Measurements from ENCODE around the gene CXorf58.

The CXorf58 gene

DNA sequence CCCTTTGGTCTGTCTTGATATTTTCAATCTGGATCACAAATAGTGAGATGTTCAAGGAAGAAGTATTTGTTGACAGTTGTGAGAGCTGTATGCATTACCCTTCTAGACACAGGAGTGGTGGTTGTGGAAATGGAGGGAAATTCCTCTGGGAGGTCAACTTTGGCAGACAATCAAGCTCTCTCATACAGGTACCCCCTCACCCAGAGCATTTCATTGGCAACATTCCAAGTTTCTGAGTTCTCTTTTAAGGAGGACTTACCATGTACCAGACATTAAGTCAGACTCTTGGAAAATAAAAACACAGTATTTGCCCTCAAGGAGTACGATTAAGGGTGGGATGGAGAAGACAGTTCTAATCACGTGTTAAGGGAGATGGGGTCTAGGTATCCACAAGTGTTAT is 73.9 kb downstream of the CXorf58 start:
- no peak overlapping the region for H3K27ac ChIP-seq (replicated peaks)

DNA sequence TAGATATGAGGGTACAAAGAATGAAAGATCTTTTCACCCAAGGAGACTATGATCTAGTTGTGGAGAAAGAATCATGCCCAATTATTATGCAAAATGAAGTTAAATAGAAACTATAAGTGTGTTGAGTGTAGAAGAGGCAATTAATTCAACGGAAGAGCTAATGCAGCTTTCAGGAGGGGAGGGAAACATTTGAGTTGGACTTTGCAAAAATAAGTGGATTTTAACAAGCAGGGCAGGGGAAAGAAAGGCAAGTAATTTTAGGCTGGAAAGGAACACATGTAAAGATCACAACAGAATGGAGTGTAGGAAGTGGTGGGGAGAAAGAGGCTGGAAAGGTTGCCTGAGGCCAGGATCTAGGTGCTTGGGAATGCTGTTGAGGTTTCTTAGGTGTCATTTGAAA is 75.1 kb downstream of the CXorf58 start:
- Histone ChIP-seq H3K27ac (replicated peaks) (no peak overlapping the region), H3K4me3 (replicated peaks; ENCODE audit: insufficient read depth, low read length) (no peak overlapping the region), H3K27me3 (ENCODE audit: insufficient read depth, poor library complexity, severe bottlenecking) (no peaks in the 10 kb centered on the region)
- no peak for TF ChIP-seq GABPA (IDR thresholded peaks at IDR 0.05; ENCODE audit: low read depth)
- TF ChIP-seq SPI1 (IDR thresholded peaks at IDR 0.05; ENCODE audit: borderline replicate concordance, low read depth) = no peak
- TF ChIP-seq POLR2AphosphoS5 (IDR thresholded peaks at IDR 0.05; ENCODE audit: low read depth) = no peak
- TF ChIP-seq, protein P1, sequence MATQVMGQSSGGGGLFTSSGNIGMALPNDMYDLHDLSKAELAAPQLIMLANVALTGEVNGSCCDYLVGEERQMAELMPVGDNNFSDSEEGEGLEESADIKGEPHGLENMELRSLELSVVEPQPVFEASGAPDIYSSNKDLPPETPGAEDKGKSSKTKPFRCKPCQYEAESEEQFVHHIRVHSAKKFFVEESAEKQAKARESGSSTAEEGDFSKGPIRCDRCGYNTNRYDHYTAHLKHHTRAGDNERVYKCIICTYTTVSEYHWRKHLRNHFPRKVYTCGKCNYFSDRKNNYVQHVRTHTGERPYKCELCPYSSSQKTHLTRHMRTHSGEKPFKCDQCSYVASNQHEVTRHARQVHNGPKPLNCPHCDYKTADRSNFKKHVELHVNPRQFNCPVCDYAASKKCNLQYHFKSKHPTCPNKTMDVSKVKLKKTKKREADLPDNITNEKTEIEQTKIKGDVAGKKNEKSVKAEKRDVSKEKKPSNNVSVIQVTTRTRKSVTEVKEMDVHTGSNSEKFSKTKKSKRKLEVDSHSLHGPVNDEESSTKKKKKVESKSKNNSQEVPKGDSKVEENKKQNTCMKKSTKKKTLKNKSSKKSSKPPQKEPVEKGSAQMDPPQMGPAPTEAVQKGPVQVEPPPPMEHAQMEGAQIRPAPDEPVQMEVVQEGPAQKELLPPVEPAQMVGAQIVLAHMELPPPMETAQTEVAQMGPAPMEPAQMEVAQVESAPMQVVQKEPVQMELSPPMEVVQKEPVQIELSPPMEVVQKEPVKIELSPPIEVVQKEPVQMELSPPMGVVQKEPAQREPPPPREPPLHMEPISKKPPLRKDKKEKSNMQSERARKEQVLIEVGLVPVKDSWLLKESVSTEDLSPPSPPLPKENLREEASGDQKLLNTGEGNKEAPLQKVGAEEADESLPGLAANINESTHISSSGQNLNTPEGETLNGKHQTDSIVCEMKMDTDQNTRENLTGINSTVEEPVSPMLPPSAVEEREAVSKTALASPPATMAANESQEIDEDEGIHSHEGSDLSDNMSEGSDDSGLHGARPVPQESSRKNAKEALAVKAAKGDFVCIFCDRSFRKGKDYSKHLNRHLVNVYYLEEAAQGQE (IDR thresholded peaks at IDR 0.05; ENCODE audit: insufficient replicate concordance, low read depth) = no peak
- TF ChIP-seq, protein P2, sequence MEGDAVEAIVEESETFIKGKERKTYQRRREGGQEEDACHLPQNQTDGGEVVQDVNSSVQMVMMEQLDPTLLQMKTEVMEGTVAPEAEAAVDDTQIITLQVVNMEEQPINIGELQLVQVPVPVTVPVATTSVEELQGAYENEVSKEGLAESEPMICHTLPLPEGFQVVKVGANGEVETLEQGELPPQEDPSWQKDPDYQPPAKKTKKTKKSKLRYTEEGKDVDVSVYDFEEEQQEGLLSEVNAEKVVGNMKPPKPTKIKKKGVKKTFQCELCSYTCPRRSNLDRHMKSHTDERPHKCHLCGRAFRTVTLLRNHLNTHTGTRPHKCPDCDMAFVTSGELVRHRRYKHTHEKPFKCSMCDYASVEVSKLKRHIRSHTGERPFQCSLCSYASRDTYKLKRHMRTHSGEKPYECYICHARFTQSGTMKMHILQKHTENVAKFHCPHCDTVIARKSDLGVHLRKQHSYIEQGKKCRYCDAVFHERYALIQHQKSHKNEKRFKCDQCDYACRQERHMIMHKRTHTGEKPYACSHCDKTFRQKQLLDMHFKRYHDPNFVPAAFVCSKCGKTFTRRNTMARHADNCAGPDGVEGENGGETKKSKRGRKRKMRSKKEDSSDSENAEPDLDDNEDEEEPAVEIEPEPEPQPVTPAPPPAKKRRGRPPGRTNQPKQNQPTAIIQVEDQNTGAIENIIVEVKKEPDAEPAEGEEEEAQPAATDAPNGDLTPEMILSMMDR (IDR thresholded peaks at IDR 0.05; ENCODE audit: insufficient read depth, low read length) = no peak
- DNase-seq (ENCODE audit: low read depth in 1 of 2, low spot score in 1 of 2) = no peak

More for the DNA sequence above, 73.9 kb downstream of the CXorf58 start:
- DNase-seq (ENCODE audit: low read depth in 1 of 2, low spot score in 1 of 2) = no peak
- H3K4me3 ChIP-seq (replicated peaks; ENCODE audit: insufficient read depth, low read length) = no peak overlapping the region
- TF ChIP-seq, protein P2 (IDR thresholded peaks at IDR 0.05; ENCODE audit: insufficient read depth, low read length) = no peak
- TF ChIP-seq GABPA (IDR thresholded peaks at IDR 0.05; ENCODE audit: low read depth) = no peak
- TF ChIP-seq, protein P1 (IDR thresholded peaks at IDR 0.05; ENCODE audit: insufficient replicate concordance, low read depth) = no peak
- TF ChIP-seq SPI1 (IDR thresholded peaks at IDR 0.05; ENCODE audit: borderline replicate concordance, low read depth) = no peak
- no peak for TF ChIP-seq POLR2AphosphoS5 (IDR thresholded peaks at IDR 0.05; ENCODE audit: low read depth)
- H3K27me3 ChIP-seq (ENCODE audit: insufficient read depth, poor library complexity, severe bottlenecking) = no peaks in the 10 kb centered on the region
